GM10847 (cell line): Measurements from ENCODE around the gene NBEA.

Experiments used
- POLR2A ChIP-seq: IDR thresholded peaks from 2 replicates; pipeline ENCODE4 v1.6.1; 2011; ENCODE audit not compliant: insufficient read length; ENCODE audit errors: extremely low read depth

NBEA gene

DNA sequence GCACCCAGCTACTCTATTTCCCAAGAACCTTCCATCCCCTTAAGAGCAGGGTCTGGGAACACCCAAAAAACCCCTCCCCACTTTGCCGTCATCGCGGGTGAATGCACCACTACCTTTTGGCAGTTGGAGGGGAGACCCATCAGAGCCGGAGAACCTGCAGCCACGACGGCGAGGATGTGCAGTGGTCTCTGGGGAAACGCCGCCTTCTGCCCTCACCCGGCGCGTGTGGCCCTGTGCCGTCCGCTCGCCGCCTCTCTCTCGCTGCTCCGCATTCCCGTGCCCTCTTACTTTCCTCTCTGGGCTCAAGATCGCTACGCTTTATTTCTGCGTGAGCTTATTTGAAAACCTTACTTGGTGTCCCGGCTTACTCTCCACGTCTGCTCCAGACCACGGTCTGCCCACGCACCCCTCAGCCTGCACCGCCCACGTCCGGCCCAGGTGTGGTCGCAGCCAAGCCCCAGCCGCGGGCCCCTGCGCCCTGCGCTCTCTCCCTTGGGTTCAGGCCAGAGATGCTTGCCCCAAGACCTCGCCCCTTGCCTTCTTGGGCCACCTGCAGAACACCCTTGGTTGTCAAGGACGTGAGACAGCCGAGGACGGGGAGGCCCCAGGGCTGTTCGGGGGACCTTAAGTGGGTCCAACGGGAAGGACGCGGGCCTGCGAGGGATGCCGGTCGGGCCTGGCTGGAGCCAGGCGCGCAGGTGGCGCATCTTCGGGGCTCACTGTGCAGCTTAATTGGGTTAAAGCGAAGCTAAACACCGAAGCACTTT lies 536.4 kb downstream of the NBEA start:
- TF ChIP-seq POLR2A = no peak

DNA sequence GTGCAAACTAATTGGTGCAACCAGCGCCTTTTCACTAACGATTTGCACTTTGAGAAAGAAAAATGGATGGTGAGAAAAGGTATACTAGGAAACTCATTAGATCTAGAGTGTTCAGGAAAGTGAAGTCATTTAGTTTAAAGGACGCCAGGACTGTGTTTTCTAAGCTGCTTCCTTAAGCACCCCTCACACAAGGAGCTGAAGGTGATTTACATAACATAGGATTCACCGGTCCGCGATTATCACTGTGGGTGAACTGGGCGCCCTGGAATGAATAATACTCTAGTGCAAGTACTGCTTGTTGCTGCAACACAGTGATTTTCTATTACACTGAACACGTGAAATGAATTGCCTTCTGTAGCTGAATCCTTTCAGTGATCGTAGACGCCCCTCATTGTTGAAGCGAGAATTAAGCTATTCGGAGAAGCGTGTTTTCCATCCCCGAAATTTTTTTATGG lies 537.0 kb downstream of the NBEA start:
- TF ChIP-seq POLR2A = no peak

DNA sequence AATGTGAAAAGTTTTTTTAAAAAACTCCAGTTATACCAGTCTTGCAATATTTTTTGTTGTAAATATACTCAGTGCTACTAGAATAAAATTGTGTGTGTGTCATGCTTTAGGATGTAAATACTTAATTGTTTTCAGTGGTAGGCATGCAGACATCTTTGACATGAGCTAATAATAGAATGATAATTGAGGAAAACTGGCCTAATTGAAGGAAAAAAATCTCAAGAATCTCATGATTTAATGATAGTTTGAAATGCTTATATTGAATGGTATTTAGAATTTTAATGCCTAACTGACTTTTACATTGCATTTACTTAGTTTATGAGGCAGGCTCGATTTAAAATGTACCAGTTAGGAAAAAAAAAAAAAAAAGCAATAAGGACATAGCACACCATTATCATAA lies 537.6 kb downstream of the NBEA start:
- TF ChIP-seq POLR2A = no peak

DNA sequence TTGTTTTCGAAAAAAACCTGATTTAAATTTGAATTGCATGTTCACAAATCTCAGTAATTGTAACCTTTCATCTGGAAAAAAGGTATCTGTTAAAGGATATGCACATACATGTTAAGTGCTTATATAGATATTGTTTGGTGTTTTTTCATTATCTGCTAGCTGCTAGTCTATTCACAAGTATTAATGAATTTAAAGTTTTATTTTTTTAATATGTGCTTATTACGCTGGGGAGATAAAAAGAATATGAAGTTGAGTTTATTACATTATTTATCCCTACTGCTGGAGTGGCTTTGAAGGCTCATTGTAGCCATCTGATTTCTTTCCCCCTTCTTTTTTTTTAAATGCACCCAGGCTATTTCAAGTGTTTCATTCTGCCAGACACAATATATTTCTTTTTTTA lies 538.3 kb downstream of the NBEA start:
- TF ChIP-seq POLR2A = no peak

DNA sequence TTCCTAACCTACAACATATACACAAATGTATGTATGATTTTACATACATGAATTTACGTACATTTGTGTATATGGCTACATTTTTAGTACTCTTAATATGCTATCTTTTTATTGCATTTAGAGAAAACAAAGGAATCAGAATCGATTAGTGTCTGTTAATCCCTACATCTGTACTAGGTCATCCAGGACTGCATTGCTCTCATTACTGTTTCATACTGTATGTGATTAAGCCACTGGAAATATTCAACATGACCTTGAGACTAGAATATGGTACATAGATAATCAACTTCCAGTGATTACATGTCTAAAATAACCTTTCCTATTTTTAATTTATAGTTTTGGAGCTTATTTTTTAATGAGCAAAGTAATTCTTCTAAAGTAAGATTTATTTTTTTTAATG lies 539.7 kb downstream of the NBEA start:
- no peak for TF ChIP-seq POLR2A

DNA sequence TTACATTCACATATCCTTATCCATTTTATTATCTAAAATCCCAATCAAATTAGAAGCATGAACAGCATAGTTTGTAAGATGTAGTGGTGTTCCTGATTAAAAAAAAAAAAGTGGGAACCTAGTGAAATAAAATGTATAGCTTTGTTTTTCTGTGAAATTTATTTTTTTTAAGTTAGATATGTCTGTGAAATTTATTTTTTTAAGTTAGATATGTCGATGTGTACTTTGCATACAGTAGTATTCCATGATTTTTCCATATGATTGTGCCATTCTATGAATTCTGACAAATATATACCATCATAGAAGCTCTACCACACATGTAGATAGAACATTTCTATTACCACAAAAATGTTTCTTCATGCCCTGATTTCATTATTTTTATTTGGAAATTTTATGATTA lies 540.5 kb downstream of the NBEA start:
- no peak for TF ChIP-seq POLR2A

DNA sequence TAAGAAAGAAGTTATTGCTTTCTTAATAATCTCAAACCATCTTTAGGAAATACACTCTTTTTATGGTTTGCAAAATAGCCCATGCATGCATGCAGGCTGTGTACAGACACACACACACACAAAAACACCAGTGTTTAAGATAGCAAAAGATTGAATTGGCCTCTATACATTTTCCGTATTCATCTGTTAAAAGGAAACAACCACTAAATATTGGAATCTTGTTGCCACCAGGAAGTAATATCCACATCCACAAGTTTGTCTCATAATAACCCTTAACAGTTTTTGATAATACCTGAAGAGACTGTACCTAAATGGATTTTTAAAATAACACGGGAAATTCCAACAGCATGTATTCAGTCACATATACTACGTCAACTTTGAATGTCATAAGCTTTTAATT lies 541.7 kb downstream of the NBEA start:
- TF ChIP-seq POLR2A = no peak

DNA sequence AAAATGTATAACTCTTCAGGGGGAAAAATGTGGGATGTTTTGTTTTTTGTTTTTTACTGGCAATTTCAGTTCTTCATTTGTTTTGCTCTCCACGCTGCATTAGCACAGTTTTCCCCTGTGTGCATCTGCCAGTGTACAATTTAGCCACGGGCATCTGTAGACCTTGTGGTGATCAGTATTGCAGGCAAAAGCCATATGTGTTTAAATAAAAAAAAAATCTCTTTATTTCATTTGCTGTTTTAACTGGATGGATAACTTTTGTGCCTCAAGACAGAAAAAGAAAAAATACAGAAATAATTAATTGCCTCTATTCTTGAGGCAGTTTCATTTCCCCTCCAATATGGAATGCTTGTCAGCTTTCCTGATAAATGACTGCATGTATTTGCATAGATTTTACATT lies 542.3 kb downstream of the NBEA start:
- no peak for TF ChIP-seq POLR2A

DNA sequence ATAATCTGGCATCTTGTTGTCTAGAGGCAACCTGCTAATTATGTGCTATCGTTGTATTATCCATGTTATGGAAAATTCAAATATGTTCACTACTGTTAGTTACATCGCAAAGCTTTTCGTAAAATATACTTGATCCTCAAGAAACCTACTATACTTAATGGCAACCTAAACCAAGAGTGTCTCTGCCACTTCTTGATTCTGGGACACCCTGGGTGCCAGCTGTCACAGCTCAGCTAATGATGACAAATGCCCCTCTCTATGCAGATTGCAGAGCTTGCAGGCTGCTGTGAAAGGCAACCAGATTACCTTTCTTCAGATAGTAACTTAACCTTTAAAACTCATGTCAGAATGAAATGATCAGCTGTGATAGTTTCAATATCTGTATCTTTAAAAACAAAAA lies 543.4 kb downstream of the NBEA start:
- no peak for TF ChIP-seq POLR2A

DNA sequence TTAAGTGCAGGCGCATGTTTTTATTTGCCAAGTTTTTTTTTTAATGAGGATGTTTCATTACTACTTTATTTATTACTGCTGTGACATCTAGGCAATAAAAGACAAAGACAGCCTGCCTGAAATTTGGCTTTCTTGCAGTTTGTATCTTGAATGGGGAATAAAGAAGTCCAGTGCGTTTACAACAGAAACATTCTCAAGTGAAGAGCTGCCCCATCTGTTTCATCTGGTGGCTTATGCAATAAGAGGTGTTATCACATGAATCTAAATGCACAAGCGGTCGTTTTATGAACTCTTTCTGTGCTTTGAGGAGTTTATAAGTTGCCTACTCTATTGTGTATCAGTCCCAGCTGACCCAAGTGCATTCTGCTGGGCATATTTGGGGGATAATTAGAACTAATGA lies 547.0 kb downstream of the NBEA start:
- no peak for TF ChIP-seq POLR2A

DNA sequence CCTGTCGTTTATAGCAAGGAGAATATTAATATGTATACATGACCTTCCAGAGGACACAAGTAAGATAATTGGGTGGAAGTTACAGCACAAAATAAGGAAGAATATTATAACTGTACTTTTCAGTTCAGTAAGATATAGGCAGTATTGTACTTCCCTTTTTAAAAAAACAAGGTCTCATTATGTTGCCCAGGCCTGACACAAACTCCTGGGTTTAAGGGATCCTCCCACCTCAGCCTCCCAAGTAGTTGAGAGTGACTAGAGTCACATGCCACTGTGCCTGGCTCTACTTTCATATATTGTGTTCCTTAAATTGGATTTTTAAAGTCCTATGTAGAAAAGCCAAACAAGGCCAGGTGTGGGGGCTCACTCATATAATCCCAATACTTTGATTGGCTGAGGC lies 553.9 kb downstream of the NBEA start:
- no peak for TF ChIP-seq POLR2A

DNA sequence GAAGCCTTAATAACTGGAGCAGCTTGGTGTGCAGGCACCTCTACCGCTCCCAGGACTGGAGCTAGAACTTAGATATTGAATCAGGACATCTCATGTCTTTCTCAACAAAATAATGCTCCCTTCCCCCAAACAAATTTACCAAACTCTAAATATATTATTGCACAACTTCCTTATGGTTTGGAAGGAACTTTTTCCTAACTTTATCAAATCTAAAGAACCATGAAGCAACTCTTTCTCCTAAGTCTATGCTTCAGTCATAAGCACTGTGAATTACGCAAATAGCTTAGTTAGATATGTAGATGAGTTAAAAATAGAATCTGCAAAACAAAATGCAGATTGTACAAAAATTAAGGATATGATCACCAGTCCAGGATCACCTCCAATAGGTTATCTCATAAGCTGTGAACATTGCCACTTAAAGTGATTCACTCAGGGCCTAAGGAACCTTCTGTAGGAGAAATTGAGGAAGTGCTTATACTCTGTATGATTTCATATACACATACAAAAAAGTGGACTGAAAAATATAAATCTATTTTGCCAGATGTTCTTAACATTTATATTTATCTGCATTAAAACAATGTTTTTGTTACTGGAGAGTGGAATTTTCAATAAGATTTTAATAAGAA lies 554.8 kb downstream of the NBEA start:
- TF ChIP-seq POLR2A = no peak

DNA sequence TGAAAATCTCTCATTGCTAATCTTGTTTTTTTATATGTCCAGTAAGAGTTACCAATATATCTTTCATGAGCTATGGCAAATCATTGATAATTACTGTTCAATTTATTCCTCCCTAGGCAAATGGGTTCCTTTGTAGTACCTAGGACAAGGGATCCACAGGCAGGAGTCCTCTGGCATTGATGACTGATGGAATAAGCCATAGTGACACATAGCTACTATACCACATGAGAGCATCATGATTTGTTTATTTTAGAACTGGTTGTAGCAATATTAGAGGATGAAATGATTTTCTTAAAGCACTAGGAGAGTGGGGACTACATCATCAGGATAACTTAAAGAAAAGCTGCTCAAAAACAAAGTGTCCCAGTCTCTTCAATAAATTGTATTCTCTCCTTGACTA lies 556.2 kb downstream of the NBEA start:
- no peak for TF ChIP-seq POLR2A

DNA sequence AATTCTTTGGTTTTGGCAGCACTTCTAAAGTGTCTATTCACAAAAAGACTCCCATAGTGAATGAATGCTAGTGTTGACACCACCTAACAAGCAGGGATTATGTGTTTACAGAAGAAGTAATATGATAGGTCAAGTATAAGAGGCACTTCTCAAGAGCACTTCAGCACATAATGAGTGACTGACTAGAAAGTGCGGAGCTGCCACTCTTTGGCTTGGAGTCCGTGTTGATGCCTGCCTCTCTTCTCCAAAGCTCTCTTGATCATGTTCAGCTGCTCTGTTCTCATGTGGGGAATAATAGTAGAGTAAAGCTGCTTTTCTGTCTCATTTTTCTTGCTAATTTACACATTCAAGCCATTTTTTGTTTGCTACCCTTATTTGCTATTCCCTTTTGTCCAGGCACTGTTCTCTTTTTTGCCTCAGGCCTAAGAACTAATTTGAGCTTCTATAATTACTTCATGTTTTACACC lies 557.2 kb downstream of the NBEA start:
- TF ChIP-seq POLR2A = no peak

DNA sequence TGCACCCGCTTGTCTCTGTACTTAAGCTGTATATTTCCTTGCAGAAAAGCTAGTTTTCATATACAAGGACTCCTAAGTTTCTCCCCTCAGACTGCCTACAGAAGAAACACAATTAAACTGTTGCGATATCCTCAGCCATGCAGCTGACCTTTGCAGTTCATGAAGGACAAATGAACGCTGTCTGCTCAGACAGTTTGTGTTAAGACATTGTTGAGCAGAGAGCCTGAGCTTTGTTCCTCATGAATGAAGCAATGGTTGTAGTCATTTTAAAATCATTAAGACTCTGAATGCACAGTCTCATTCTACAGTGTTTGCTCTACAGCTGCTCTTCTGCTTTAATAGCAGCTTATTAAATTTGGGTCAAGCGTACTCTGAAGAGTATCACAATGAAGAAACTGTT lies 557.6 kb downstream of the NBEA start:
- no peak for TF ChIP-seq POLR2A

DNA sequence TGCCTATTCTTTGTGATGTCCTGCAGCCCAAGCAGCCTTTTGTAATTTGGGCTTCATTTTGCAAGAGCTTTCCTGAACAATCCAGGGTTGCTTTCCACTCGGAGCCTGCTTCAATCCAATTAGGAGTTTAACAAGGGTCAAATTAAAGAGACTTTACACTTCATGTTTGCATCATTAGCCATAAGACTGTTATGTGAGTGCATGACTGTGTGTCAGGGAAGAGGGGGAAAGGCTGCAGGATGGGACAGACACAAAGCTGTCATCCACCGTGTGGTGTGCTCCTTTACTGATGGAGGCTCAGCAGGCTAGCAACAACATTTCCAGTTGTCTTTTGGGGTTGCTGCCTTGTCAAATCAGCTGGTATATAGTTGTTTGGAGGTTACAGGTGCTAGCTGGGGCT lies 558.1 kb downstream of the NBEA start:
- TF ChIP-seq POLR2A = no peak
